Kidney capillary endothelial cell (primary cell): ENCODE data around the gene TRPT1.

Source experiments
- DNase-seq: peaks from one replicate; pipeline ENCODE4 v3.0.0-alpha.2; 2018; ENCODE audit warnings: low spot score

Gene TRPT1

GRCh38 chr11:64229744-64230170, 3.8 kb upstream of the TRPT1 start:
- no peak for DNase-seq

GRCh38 chr11:64229090-64229743, 3.2 kb upstream of the TRPT1 start:
- DNase-seq = no peak

DNA sequence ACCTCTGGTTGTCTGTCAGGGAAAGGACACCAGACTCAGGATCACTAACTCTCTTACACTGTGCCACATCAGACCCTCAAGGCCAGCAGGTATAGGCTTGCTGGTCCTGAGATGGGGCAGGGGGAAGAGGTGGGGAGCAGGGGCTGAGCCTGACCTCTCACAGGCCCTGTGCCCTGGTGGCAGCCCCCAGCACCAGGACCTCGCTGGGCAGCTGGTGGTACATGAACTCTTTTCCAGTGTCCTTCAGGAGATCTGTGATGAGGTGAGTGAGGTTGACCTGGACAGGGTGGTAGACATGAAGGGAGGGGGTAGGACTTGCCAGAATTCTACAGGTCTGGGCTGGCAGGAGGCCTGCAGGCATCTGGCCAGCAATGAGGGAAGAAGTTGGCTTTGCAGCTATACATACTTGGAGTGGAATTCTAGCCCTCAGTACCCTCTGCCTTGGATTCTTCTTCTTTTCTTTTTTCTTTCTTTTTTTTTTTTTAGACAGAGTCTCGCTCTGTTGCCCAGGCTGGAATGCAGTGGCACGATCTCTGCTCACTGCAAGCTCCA, 1.5 kb upstream of the TRPT1 start:
- no peak for DNase-seq

DNA sequence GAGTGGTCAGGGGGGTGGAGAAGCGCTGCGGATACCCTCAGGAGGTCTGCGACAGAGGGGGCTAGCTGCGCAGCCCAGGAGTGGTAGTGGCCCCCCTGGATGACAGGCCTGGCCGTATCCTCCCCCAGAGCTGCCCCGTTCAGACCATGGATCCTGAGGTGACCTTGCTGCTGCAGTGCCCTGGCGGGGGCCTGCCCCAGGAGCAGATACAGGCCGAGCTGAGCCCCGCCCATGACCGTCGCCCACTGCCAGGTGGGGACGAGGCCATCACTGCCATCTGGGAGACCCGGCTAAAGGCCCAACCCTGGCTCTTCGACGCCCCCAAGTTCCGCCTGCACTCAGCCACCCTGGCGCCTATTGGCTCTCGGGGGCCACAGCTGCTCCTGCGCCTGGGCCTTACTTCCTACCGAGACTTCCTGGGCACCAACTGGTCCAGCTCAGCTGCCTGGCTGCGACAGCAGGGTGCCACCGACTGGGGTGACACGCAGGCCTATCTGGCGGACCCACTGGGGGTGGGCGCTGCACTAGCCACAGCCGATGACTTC, 593 bp upstream of the TRPT1 start:
- no peak for DNase-seq

DNA sequence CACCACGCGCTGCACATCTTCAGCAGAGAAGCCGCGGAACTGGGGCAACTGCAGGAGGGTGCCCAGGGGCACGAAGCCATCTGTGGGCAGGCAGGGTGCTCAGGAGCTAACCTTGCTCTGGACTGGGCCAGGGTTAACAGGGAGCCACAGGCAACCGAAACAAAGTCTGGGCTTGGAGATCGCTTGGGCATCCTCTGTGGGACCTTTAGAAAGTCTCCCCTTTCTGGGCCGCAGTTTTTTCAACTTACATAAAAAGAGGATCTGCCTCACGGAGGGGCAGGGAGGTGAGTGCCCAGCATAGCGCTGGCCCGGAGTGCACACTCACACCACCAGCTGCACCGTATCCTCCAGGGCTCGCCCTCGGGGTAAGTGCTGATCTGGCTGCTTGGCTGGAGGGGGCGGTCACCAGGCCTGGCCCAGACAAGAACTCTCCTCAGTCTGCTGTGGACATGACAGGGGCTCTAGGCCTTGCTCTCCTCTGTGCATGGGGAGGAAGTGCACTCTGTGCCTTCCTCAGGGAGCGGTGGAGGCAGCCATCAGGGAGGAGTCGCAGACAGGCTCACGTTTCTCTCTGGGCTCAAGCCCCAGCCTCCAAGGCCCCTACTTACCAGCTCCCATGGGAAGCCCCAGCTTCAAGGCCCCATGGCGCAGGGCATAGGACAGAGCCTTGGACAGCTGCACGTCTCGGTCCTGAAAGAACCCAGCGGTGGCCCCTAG, 937 bp downstream of the TRPT1 start:
- no peak for DNase-seq

GRCh38 chr11:64224151-64224890, 1.7 kb downstream of the TRPT1 start:
- no peak for DNase-seq

GRCh38 chr11:64223001-64223651, 2.9 kb downstream of the TRPT1 start:
- no peak for DNase-seq

GRCh38 chr11:64222651-64223000, 3.4 kb downstream of the TRPT1 start:
- DNase-seq = no peak

DNA sequence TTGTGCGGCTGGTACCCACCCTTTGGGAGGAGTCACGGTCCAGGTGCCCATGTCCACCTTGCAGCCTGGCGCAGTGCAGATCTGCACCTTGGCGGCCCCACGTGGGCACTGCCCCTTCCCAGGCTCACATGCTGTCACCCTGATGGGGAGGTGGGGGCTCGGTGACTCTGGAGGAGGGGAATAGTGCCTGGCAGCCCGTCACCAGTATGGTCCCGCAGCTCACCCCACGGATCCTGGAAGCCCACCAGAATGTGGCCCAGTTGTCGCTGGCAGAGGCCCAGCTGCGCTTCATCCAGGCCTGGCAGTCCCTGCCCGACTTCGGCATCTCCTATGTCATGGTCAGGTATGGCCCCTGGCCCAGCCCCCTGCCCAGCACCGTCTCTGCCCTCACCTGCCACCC, 5.2 kb downstream of the TRPT1 start:
- DNase-seq = no peak

- no peak for DNase-seq
Observed at GRCh38 chr11:64220271-64220670, 5.7 kb downstream of the TRPT1 start.

GRCh38 chr11:64219755-64220154, 6.2 kb downstream of the TRPT1 start:
- no peak for DNase-seq

GRCh38 chr11:64219354-64219684, 6.7 kb downstream of the TRPT1 start:
- no peak for DNase-seq

DNA sequence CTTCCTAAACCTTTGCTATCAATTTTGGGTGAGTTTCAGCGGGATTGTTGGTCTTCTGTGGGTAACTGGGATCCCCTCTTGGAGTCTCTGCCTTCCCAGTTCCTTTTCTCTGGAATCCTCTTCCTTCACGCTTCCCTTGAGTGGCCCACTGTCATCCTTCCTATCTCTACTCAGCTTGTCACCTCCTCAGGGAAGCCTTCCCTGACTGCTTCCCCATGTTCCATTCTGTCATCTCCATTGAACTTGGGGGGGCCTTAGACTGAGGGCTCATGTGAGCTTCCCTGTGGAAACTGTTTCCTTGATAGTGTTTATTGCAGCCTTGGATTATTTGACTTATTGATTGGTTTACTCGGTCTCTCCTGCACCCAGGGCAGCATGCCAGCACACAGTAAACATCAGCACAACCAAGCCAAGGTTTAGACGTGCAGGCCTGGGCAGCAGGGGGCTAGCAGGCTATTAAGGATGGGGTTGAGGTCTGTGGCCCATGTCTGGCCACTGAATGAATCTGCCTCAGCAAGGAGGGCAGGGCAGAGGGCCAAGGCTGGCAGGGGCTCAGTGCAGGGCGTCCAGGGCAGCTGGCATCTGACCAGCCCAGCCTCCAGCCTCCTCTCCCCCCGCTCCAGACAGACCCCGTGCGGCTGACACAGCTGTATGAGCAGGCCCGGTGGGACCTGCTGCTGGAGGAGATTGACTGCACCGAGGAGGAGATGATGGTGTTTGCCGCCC, 7.2 kb downstream of the TRPT1 start:
- DNase-seq = no peak

GRCh38 chr11:64216879-64217278, 9.1 kb downstream of the TRPT1 start:
- DNase-seq = no peak

GRCh38 chr11:64211181-64211872, 14.7 kb downstream of the TRPT1 start:
- DNase-seq = no peak

DNA sequence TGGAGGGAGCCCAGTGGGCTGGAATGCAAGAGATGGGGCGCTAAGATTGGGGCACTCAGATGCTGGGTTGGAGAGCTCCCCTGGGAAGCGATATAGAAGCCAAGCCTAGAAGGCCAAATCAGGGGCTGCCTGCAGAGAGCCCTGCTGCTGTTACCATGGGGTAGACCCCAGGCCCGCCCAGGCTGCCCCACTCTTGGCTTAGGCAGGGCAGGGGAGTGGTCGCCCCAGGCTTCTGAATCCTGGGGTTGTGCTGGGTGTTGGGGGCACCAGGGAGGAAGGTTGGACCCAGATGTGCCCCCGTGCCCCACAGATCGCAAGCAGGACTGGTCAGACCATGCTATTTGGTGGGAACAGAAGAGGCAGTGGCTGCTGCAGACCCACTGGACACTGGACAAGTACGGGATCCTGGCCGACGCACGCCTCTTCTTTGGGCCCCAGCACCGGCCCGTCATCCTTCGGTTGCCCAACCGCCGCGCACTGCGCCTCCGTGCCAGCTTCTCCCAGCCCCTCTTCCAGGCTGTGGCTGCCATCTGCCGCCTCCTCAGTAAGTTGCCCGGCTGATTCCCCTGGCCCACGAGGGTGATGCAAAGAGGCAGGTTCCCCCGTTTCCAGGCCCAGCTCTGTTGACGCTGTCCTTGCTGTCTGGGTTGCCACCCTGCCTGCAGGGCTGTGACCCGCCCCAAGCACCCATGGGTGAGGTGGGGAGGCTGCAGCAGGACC, 15.5 kb downstream of the TRPT1 start:
- DNase-seq = no peak

GRCh38 chr11:64209563-64209843, 16.5 kb downstream of the TRPT1 start:
- DNase-seq = no peak

DNA sequence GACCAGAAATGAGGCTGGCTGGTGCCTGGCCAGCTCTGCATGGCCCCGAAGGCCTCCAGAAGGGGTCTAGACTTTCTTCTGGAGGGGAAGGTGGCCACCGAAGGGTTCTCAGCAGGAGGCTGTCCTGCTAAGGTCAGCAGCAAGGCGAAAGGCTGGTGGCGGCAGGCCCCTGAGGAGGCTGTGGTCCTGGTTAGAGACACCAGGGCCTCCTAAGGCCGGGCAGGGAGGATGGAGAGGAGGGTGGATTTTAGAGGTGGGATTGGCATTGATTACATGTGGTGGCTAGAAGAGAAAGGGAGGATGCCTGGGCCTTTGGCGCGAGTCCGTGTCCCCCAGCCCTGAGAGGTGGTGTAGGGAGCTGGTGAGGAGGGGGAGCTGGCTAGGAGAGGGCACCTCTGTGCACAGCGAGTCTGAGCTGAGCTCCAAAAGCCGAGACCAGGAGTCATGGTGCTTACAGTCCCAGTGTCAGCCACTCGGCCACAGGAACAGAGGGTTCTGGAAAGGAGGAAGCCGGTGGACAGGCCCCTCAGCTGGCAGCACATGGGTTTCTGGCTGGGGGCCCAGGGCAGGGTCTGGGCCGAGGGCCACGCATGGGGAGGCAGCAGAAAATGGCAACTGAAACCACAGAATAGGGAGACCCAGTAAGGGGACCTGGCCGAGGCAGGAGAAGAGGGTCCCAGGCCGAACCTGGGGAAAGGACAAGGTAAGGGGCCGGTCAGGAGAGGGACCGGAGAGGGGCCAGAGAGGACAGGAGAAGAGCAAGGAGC, 17.0 kb downstream of the TRPT1 start:
- DNase-seq = no peak

DNA sequence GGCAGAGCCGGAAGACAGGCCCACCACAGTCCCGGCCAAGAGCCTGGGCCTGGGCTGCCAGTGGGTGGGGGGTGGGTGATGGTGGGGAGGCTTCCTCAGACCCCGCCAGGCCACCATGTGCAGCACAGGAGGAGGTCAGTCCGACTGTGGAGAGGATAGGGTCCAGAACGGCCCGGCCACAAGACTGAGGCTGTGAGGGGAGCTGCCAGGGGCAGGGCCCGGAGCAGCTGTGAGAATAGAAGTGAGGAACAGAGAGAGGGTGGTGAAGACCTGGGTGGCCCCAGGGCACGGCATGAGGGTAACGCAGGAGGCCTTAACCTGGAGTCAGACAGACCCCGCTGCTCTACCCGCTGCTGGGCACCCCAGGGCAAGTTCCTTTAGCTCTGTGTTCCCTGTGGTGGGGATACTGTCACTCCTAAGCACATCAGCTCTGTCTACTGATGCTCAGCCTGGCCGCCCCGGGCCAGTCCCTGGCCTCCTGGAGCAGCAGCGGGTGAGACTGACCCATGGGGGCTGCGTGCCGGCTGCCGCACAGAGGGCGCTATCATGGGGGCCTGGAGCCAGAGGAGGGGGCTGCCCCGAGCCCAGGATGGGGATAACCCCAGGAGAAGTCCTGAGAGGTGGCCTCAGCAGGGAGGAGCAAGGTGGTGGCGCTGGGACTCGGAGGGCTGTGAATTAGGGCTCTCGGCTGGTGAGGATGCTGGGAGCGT, 17.7 kb downstream of the TRPT1 start:
- DNase-seq = no peak
